Hypothalamus (tissue), 51 donors: ENCODE data around the gene BCL3.
A peak's percentile ranks its signal among the peaks of the same experiment; 100 is the strongest.

Source experiments
- DNase-seq, 51 donors: peaks; one replicate each; lab custom pipeline; 2025; lab: John Stamatoyannopoulos, UW

Gene BCL3

DNA sequence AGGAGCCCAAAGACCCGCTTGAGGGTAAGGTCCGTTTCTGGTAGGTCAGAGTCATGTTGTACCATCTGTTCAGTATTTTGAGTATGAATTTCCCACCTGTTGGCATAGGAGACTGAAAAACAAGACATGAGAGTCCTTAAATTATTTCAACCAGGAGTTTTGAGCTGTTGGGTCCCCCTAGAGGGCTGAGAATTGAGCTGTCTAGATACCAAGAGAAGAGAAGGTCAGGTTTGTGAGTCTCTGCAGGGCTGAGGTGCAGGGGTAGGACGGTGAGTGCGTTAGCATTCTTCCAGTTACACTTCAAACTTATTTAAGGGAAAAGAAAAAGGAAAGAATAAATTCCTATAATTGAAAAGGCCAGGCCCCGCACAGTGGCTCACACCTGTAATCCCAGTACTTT, 34.2 kb downstream of the BCL3 start:
- DNase-seq, result no peak

DNA sequence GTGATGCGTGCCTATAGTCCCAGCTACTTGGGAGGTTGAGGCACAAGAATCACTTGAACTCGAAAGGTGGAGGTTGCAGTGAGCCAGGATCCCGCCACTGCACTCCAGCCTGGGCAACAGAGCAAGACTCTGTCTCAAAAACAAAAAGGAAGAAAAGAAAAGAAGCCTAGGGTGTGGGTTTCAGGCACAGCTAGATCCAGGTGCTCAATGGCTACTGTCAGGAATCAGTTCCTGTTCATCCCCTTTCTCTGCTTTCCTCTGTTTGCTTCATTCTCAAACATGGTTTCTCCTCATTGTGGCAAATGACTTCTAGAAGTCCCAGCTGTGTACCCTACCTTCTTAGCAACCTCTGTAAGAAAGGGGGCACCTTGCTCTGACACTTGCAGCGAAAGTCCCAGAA, 35.0 kb downstream of the BCL3 start:
- DNase-seq, result no peak

DNA sequence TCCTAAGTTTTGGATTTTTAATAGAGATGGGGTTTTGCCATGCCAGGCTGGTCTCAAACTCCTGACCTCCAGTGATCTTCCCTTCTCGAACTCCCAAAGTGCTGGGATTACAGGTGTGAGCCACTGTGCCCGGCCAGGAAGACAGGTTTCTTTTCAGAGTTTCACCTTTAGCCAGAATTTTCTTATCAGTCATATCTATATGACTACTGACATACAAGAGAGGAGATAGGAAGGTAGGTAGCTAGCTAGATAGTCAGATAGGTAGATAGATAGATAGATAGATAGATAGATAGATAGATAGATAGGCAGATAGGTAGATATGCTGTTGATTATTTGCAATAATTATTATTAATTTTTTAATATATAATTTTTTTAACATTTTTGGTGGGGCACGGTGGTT, 36.8 kb downstream of the BCL3 start:
- no peak for DNase-seq

DNA sequence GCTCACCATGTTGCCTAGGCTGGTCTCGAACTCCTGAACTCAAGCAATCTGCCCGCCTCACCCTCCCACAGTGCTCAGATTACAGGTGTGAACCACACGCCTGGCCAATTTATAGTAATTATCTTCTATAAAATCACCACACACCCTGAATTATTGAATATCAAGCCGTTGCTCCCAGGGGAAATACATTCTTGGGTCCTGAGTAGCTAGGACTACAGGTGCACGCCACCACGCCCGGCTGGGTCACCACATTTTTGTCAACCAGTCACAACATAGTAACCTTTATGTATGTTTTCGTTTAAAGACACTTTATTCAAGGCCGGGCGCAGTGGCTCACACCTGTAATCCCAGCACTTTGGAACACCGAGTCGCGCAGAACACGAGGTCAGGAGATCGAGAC, 37.5 kb downstream of the BCL3 start:
- DNase-seq, result no peak

DNA sequence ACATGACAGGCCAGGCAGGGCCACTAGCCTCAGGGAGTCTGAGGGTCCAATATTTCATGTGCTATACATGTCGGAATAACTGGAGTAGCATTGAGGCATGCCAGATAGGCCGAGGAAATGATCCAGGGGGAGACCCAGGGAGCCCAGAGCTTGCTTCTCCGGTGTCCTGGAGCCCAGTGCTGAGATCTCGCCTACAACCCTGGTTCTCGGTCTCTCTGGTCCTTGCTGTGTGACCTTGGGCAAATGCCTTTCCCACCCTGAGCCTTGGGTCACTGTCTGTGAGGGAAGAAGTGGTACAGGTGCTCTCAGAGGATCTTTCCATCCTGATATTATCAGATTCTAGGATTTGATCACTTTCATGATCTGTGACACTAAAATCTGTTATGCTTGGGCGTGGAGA, 40.5 kb downstream of the BCL3 start:
- DNase-seq, result no peak

DNA sequence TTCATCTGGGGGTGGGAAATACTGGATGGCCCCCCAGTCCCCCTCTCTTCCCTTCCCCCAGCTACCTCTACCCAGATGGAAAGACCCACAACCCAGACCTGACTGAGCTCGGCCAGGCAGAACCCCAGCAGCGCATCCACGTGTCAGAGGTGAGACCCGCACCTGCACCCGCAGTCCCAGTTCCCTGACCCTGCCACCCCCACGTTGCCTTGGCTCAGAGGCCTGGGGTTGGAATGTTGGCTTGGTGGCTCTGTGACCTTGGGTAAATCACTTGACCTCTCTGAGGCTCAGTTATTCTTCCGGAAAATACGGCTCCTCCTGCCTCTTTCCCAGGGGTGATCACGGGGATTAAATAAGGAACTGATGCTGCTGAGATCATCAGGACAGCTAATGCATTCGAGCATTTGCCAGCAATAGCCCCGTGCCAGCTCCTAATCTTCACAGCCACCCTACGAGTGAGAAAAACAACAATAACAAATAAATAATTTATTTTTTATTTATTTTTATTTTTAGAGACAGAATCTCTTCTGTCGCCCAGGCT, 41.5 kb downstream of the BCL3 start:
- no peak for DNase-seq

DNA sequence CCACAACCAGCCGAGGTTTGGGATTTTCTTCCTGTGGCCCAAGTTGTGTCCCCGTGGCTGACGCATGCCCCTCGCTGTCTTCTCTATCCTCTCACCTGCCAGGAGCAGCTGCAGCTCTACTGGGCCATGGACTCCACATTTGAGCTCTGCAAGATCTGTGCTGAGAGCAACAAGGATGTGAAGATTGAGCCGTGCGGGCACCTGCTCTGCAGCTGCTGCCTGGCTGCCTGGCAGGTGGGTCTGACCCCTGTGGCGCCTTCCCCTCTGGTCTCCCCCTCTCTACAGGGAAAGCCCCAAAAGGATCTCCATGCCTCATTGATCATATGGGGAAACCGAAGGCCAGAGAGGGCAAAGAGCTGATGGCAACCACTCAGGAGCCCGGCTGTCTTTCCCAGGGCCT, 43.8 kb downstream of the BCL3 start:
- DNase-seq, result no peak

DNA sequence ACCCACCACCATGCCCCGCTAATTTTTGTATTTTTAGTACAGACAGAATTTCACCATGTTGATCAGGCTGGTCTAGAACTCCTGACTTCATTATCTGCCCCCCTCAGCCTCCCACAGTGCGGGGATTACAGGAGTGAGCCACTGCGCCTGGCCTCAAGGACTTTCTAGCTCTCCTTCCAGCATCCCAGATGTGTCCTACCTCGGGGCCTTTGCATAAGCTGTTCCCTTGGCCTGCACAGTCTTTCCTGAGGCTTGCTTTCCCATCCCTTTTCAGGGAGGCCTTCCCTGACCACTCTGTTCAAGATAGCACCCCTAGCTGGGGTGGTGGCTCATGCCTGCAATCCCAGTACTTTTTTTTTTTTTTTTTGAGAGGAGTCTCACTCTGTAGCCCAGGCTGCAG, 46.1 kb downstream of the BCL3 start:
- DNase-seq, result no peak

DNA sequence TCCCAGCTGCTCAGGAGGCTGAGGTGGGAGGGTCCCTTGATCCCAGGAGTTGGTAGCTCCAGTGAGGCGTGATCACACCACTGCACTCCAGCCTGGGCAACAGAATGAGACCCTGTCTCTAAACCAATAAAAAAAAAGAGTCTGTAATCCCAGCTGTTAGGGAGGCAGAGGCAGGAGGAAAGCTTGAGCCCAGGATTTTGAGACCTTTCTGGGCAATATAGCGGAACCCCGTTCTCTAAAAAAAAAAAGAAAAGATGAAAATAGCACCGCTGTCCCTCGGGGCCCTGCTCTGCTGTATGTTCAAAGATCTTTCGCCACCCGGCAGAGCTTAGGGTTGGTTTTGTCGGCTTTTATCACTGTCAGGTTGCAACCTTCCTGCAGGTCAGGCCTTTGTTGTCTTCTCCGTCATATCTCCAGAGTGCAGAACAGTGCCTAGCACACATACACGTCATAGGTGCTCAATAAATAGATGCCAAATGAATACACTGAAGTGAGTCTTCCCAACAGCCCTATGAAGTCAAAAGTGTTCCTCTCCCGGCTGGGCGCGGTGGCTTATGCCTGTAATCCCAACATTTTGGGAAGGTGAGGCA, 47.0 kb downstream of the BCL3 start:
- DNase-seq, result no peak

DNA sequence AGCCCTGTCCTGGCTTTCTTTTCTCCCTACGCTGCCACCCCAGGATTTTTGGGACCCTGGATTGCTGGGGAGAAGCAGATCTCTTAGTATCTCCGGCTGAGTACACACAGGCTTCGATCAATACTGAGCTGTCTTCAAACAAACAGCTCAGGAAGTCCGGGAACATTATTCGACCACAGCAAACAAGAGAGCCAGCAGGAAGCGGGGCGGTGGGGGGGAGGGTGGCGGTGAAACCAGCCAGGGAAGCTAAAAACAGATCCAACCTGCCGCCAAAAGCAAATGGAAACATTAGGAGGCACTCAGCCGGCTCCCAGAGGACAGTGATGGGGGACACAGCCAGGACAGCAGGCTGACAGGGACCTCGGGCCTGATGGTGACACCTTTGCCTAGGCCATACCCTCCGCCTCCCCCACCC, 48.2 kb downstream of the BCL3 start:
- DNase-seq, result peak in 13 of 51 donors; percentile 1 to 45 (median 7)

DNA sequence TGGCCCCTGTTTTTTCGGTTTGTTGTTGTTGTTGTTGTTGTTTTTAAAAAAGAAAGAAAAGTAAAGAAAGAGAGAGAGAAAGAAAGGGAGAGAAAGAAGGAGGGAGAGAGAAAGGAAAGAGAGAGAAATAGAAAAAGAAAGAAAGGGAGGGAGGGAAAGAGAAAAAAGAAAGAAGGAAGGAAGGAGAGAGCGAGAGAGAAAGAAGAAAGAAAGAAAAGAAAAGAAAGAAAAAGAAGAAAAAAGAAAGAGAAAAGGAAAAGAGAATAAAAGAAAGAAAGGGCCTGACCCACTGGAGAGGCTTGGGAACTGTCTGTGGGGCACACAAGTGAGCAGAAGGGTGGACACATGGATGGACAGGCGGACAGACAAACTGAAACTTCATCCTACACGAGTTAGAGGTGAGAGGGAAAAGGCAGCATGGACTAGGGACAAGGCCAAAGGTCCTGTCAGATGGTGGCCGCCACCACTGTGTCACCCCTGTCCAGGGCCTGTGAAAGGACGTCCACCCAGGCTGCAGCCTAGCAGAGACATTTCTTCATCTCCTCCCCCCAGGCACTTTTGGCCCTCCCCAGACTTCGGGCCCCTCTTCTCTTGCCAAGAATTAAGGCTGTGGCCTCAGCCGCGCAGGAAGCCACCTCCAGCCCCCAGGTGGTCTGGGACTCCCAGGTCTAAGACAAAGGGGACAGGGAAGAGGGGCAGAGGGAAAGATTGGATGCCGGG, 51.3 kb downstream of the BCL3 start:
- DNase-seq, result no peak

DNA sequence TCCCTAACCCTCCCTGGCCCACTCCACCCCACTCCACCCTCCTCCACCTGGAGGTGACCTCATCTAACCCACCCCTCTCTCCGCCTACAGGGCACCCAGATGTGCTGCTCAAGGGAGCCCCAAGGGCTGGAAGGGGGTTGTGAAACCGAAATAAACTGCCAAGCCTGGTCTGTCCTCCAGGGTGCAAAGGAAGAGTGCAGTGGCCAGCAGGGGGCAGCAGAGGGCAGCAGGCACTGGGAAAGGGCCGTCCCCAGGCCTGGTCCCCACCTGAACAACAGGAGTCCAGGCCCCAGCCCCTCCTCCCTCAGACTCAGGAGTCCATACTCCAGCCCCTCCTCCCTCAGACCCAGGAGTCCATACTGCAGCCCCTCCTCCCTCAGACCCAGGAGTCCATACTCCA, 52.0 kb downstream of the BCL3 start:
- DNase-seq, result peak in 48 of 51 donors; percentile 3 to 80 (median 45)

DNA sequence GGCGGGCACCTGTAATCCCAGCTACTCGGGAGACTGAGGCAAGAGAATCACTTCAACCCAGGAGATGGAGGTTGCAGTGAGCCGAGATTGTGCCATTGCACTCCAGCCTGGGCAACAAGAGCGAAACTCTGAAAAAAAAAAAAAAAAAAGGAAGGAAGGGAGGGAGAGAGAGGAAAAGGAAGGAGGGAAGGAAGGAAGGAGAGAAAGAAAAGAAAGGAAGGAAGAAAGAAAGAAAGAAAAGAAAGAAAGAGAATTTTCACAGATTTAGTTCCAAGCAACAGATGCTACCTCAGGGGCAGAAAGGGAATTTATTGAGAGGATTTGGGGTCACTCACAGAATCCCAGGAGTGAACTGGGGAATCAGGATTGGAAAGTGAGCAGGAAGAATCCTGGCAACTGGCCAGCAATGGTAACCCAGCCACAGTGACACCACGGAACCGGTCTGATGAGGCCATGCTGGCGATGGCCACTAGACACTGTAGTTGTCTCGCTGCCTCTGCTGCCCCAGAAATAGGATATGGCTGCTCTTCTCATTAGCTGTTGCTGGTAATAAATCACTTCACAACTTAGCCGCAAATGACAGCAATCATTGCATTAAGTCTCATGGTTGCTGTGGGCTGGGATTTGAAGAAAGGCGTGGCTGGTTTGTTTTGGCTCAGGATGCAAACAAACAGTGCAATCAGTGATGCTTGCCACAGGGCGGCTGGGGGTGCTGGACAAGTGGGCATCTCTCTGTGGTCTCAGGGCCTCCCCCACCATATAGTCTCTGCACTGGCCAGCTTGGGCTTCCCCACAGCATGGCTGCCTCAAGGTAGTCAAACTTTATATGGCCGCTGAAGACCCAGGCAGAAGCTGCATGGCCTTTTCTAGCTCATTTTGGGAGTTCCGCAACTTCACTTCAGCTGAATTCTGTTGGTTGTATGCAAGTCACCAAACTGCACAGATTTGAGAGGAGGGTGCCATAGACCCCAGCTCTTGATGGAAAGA, 55.2 kb downstream of the BCL3 start:
- DNase-seq, result no peak

DNA sequence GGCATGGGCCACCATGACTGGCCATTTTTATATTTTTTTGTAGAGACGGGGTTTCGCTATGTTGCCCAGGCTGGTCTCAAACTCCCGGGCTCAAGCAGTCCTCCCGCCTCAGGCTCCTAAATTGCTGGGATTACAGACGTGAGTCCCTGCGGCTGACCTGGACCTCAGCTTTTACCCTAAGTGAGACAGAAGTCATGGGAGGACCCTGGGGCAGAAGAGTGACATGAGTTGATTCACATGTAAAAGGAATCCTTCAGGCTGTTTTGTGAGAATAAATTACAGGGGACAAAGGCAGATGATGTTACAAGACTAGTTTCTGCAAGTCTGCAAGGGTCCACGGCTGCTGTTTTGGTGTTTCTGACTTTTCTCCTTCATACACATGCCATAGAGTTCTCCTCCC, 57.8 kb downstream of the BCL3 start:
- DNase-seq, result no peak

DNA sequence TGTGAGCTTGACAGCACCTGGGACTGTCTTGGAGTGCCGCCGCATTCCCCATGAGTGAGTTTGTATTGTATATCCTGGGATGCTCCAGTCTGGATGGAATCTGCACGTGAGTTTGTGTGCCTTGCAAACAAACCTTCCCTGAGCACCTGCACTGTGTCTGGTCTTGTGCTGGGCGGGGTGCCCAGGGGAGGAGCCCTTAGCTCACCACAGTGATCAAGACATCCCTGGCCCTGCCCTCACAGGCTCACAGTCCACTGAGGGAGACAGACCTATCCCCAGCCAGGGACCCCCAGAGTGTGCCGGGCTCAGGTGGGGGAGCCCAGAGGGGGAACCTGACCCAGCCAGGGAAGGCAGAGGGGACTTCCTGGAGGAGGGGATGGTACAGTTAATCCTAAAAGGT, 58.7 kb downstream of the BCL3 start:
- DNase-seq, result no peak

DNA sequence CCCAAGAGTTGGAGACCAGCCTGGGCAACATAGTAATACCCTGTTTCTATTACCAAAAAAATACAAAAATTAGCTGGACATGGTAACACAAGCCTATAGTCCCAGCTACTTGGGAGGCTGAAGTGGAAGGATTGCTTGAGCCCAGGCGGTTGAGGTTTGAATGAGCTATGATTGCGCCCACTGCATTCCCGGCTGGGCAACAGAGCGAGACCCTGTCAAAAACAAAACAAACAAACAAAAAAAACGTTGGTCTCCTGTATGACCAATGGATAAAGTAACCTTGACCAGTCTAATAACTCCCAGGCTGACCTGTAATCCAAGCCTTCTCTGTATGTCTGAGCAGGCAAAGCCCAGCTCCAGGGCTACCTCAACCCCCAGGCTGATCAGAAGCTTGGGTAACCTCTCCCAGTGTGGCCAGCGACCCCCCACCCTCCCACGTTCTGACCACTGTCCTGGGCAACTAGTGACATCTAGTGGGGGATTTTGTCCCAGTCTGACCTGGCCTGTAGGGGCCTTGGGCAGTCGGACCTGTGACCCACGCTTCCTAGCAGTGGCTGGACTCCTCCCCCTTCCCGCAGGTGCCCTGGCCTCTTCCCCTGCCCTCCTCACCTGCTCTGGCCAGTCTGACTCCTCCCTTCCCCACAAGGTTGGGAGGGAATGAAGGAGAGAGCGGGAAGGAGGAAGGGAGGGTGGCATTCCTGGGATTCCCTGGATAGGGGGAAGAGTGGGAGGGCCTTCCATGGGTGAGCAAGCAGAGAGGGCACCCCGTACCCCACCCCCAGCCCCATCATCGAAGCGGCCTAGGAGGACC, 59.3 kb downstream of the BCL3 start:
- peak in 20 of 51 donors; percentile 1 to 36 (median 16) for DNase-seq

DNA sequence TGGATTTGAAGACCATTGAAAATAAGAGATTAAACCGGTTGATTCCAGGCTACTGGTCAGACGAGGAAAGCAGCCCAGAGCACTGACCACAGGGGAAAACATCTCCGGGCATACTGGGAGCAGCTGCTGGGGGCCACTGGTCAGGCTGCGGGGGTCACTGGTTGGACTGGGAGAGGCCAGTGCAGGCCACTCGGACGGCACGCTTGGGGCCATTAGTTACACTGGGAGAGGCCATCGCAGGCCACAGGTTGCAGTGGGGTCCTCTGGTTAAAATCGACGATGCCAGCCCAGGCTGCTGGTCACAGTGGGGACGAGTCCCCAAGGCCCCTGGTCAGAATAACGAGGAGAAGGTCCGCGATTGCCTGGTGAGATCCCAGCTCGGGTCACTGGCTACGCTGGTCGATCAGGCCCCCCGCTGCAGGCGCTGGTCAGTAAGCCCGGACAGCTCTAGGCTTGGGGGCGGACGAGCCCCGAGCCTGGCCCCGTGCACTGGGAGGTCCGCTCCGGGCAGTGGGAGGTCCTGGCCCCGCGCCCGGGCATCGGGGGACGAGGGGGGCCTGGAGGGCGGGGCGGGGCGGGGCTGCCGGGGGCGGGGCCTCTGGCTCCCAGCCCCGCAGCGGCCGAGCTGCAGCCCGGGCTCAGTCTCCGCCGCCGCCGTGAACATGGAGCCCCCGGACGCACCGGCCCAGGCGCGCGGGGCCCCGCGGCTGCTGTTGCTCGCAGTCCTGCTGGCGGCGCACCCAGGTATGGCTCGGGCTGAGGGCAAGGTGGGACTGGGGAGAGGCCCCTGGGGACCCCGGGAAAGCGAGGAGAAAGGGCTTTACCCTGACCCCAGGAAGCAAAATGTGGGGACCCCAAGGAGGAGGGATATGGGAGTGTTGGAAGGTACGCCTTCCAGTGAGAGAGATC, 60.2 kb downstream of the BCL3 start, which contains the start of gene BCAM:
Gene BCAM, plus strand, starts transcription at position 641 of the 909 bp plus-strand sequence. Its CDS starts 22 bp downstream, at position 663.
- DNase-seq, result peak in 40 of 51 donors; percentile 1 to 70 (median 40)
